ENCODE results near the gene ZNF785.
A peak's percentile ranks its signal among the peaks of the same experiment; 100 is the strongest.
"Not testable (repeated sequence)": the region's sequence is repeated elsewhere in the genome, so short reads cannot be mapped to it uniquely, and the experiment has no call there.

Gene ZNF785

DNA sequence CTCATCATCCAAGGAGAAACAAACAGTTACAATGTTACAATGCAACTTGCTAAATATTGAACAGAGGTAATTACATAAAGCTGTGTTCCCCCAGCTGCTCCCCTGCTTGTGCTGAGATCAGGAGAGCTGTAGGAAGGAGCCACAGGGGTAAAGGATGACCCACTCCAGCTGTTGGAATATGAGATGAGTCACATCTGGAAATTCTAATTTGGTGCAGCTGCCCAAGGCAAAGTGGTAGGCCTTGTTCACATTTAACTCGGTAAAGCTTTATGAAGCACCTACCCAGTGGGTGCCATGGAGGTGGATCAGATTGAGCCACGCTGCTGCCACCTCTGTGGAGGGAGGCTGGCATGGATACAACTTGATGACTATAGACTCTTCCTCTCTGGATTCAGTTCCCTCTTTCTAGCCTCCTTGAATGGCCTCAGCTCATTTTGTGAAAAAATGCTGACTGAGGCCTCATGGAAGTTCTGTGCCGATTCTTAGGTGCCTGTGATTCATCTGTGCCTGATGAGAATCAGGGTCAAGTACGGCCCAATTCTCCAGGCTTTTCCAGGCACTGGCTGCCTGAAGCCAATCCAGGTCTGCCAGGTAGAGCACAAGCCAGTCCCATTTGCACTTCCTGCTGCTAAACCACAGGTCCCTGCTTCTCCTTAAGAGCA, 17.2 kb upstream of the ZNF785 start:
- DNase-seq = no peak

DNA sequence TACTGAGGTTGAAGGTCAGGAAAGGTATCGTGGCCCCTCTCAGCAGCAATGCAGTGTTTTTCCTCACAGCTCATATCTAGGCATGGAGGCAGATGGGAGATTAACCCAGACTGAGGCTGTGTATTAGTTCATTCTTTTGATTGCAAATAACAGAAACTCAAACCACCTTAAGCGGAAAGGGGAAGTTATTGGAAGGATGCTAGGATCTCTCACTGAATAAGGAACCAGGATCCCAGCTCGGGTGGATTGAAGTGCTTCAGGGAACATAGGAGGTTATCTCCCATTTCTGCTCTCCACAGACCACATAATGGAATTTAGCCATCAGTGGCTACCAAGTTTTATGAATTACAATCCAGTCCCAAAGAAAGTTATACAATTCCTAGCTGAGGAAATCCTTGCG, 16.5 kb upstream of the ZNF785 start:
- DNase-seq = no peak

DNA sequence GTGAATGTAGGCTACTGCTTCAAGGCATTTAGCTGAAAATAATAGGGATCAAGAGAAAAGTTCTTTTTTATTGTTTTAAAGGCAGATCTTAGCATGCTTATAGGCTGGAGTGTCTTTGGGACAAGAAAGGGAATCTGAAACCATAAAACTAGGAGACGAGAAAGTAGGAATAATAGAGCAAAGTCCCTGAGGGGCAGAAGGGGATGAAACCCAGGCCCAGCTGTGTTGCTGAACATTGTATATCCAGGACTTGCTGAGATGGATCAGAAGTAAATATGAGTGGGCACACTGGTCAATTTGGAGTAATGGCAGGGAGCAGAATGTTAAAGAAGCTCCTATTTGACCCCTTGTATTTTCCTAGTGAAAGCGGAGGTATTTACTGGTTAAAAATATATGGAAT, 15.4 kb upstream of the ZNF785 start:
- DNase-seq = no peak

DNA sequence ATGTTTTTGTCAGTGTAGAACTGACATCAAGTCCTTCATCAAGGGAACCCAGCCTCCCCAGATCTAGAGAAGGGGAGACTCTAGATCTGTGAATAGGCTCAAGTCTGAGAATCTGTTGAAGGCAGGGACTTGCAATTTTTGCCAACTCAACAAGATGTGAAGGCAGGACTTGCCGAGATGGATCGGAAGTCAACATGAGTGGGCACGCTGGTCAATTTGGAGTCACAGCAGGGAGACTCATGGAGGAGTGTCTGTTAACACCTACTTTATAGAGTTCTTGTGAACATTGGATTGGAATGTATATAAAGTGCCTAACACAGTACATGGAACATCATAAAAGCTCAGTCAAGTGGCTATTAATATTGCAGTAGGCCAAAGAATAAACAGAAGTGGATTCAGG, 14.7 kb upstream of the ZNF785 start:
- no peak for DNase-seq

DNA sequence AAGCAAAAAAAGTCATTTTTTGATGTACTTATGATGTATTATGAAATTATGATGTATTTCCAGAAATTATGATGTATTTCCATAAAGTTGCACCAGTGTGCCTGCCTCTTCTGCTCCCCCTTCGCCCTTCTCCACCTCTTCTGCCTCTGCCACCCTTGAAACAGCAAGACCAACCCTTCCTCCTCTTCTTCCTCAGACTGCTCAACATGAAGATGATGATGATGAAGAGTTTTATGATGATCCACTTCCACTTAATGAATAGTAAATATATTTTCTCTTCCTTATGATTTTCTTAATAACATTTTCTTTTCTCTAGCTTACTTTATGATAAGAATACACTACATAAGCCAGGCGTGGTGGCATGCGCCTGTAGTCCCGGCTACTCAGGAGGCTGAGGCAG, 7.4 kb upstream of the ZNF785 start:
- no peak for DNase-seq

DNA sequence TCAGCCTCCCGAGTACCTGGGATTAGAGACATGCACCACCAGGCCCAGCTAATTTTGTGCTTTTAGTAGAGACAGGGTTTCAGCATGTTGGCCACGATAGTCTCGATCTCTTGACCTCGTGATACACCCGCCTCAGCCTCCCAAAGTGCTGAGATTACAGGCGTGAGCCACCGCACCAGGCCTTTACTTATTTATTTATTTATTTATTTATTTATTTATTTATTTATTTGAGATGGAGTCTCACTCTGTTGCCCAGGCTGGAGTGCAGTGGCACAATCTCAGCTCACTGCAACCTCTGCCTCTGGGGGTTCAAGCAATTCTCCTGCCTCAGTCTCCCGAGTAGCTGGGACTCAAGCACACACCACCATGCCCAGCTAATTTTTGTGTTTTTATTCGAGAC, 5.4 kb upstream of the ZNF785 start:
- not testable (repeated sequence) for DNase-seq

DNA sequence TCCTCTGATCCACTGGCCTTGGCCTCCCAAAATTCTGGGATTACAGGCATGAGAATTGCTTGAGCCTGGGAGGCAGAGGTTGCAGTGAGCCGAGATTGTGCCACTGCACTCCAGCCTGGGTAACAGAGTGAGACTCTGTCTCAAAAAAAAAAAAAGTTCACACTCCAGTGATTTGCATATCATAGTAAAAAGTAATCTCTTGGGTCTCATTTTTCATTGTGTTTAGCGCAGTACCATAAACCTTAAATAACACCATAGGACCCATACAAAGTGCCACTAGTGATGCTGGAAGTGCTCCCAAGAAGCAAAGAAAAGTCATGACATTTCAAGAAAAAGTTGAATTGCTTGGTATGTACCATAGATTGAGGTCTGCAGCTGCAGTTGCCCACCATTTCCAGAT, 4.1 kb upstream of the ZNF785 start:
- not testable (repeated sequence) for DNase-seq

DNA sequence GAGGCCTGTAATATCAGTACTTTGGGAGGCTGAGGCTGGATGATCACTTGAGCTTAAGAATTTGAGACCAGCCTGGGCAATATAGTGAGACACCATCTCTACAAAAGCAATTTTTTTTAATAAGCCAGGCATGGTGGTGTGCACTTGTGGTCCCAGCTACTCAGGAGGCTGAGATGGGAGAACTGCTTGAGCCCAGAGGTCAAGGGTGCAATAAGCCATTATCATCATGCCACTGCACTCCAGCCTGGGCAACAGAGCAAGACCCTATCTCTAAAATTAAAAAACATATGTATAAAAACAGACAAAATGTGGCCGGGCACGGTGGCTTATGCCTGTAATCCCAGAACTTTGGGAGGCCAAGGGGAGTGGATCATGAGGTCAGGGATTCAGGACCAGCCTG, 3.2 kb upstream of the ZNF785 start:
- no peak for DNase-seq

DNA sequence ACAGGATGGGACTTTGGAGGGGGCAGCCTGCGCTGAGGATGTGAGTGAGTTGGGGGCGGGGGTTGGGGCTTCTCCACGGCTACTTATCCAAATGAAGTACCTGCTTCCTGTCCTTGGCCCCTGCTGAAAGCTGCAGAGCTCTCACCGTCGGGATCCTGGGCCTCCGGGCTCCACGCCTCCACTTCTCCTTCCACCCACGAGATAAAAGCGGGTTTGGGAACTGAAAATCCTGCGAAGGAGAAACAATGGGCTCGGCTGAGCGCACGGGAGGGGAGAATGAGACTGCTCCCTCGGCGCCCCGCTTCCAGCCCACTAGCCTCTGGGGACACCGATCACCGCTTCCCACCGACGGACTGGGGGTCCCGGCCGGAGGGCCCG, 486 bp downstream of the ZNF785 start:
- DNase-seq = no peak

DNA sequence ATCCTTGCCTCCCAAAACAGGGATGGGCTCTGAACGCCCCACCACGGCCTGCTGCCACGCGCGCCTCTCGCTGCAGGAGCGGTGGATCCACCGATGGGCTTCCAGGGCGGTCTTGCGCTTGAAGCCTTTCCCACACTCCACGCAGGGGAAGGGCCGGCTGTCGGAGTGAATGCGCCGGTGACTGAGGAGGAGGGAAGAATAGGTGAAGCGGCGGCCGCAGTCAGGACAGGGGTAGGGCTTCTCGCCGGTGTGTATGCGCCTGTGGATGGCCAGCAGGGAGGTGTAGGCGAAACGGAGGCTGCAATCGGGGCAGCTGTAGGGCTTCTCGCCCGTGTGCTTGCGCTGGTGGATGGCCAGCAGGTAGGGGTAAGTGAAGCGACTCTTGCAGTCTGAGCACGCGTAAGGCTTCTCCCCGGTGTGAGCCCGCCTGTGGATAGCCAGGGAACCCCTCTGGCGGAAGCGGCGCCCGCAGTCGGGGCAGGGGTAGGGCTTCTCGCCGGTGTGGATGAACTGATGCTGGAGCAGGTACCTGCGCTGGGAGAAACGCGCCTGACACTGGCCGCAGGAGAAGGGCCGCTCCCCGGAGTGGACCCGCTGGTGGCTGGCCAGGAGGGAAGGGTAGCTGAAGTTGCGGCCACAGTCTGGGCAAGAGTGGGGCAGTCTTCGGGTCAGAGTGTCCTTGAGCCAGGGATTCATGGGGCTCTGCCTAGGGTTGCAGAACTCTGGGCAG, 2.7 kb downstream of the ZNF785 start:
- DNase-seq = no peak

DNA sequence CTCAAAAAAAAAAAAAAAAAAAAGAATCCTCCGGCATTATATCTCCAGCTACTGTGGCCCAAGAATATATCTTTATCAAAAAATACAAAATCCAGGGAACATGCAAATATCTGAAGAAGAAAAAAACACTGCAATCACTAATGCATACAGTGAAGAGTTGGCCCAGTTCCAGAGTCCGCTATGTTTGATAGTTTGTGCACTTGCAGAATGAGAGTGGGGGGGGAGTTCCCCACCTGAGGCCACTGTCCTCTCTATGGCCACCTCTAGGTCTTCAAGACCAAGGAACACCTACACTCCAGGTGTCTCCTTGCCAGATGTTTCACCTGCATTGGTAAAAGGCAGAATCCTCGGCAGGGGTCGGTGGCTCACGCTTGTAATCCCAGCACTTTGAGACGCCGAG, 4.0 kb downstream of the ZNF785 start:
- no peak for DNase-seq

DNA sequence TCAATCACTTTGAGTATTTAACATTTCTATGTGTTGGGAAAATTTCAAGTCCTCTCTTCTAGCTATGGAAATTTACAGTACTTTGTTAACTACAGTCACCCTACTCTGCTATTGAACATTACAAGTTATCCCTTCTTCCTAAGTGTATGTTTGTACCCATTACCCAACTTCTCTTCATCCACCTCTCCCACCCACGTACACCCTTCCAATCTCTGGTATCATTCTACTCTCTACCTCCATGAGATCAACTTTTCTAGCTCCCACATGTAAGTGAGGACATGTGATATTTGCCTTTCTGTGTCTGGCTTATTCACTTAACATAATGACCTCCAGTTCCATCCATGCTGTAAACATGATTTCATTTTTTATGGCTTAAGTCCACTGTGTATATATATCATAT, 10.8 kb downstream of the ZNF785 start:
- no peak for DNase-seq

DNA sequence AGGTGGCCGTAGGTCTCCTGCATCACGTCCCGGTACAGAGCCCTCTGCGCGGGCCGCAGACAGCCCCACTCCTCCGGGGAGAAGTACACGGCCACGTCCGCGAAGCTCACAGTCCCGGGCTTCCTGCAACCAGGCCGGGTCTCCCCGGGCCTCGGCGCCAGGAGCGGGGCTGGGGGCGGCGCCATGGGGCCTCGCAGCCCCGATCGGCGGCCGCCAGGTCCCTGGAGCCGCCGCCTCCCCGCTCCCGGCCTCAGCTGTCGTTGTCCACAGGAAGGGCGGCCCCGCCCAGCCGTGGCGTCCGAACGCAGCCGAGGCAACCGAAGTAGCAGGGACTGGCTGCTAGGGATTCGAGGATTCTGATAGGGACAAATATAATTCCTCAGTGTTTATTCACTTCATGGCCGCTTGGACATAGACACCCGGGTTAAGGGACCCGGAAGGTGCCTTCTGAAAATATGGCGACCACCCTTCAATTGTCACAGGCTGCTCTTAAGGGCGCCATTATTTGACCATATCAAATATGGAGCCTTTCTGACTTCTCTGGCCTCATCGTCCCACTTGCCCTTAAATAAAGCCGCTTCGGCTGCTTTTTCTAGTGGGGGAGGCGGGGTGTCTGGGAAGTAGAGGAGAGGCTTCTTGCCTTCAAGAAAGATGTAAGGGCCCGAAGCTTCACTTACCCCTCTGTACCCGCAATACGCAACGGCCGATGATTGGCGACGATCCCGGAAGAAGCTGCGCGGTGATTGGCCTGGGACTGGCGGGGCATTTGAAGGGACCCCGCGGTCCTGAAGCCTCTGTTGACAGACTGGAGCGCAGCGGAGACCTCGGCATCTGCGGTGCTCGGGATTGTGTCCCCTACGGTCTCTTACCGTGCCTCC, 13.8 kb downstream of the ZNF785 start, which contains the start of gene ZNF688:
ZNF688 (minus strand) TSS at position 270 of the 878 bp plus-strand sequence; CDS start at position 185, 85 bp downstream.
- DNase-seq = peak; percentile 67

DNA sequence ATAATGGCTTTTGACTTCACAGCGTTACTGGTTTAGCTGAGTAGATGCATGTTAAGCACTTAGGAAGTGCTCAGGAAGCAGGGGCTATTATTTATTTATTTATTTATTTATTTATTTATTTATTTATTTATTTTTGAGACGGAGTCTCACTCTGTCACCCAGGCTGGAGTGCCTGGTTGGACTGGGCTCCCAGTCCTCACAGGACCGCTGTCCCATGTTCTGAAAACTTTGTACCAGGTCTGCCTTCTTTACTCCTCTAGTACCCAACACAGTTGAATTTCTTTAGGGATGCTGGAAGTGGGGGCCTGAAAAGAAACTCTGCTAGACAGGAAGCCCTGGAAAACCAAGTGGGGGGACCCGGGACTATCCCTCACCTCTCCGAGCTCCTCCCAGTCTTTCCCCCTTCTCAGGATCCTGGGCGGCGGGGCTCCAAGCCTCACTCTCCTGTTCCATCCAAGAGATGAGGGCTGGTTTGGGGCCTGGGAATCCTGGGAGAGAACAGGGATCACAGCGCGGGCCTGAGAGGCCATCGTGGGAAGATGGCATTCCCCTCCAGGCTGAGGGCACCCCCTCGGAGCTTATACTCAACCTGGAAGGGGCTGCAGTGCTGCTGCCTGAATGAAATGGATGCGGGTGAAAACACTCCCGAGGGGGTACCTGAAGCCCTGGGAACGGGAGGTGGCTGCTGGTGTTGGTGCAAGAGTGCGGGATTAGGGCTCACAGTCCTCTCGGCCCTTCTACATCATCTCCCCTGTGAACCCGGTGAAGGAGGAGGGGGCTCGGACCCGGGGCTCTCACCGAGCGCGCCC, 14.7 kb downstream of the ZNF785 start:
- DNase-seq = no peak

DNA sequence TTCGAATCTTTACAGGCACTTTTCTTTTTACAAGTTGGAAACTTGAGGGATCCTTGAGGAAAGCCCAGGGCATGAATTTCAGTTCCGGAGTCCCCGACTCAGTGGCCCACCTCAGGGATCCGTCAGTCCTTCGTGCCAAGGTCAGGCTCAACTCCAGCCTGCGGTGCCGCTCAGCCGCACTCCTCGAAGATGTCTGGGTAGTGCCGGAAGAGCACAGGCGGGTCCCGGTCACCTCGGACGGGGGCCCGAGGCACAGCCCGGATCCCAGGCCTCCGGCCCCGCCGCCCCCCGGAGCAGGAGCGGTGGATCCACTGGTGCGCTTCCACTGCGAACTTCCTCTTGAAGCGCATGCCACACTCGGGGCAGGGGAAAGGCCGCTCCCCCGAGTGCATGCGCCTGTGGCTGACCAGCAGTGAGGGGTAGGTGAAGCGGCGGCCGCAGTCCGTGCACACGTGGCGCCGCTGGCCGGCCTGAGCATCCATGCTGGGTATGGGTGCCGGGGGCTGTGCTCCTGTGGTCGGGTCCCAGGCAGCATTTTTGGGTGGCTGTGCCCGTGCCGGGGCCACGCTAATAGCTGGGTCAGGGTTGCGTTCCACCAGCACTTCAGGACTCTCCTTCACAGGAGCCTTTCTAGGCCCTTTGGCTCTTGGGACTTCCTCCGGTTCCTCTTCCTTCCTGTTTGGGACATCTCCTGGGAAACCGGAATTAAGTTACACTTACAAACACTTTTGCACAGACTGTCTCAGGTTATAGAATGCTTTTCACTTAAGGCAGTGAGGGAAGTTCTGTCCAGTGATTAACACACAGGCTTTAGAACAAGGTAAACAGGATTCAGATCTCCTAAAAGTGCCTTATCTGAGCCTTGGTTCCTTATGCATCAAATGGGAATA, 15.5 kb downstream of the ZNF785 start:
- DNase-seq = no peak

DNA sequence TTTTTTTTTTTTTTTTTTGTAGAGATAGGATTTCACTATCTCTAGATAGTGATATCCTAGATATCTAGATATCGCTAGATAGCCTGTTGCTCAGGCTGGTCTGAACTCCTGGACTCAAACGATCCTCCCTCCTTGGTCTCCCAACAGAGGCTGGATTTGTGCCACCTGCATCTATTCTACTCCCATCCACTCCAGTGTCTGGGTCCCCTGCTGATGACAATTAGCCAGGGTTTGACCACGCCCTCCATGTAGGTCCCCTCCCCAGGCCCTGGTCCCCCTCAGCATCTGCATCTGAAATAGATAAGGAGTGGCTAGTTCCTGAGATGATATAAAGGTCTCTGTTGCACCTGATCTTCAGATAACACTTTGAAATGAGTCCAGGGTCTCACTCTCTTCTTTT, 16.2 kb downstream of the ZNF785 start:
- no peak for DNase-seq

DNA sequence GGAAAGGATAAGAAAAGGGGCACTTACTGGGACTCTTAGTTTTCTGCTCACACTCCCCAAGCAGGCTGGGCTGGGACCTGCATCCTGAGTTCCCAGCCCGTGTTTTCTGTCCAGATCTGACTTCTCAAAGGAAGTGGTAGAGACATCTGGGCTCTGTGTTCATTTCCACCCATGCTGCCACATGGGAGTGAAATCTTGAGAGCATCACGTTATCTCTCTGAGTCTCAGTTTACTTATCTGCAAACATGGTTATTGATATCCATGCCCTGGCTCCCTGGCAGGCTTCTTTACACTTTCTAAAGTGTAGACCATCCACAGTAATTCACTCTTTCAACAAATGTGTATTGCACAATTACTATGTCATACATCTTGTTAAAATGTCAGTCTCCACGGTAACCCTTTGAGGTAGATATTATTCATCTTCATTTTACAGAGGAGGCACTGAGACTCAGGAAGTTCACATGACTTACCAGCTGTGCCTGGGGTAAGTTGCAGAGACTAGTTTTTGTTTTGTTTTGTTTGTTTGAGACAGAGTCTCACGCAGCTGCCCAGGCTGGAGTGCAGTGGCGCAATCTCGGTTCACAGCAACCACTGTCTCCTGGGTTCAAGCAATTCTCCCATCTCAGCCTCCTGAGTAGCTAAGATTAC, 17.4 kb downstream of the ZNF785 start:
- DNase-seq = no peak

DNA sequence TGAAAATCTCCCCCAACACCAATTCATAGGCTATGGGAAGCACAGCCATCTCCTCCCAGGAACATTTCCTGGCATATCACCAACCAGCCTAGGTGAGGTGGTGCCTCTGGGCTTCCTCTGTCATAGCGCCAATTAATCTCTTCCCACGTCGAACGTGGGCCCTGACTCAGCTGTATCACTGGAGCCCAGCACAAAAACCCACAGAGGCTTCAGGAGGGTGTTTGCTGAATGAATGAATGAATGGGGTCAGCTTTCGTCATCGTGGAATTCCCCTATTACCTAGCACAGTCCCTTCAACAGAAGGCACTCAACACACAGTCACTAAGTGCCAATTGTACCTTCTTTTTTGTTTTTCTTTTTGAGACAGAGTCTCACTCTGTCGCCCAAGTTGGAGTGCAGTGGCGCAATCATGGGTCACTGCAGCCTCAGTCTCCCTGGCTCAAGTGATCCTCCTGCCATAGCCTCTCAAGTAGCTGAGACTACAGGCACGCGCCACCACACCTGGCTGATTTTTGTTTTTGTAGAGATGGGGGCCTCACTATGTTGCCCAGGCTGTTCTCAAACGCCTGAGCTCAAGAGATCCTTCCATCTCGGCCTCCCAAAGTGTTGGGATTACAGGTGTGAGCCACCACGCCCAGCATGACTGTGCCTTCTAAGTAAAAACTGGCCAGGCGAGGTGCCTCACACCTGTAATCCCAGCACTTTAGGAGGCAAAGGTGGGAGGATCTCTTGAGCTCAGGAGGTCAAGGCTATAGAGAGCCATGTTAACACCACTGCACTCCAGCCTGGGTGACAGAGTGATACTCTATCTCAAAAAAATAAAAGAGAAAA, 18.1 kb downstream of the ZNF785 start:
- DNase-seq = no peak

DNA sequence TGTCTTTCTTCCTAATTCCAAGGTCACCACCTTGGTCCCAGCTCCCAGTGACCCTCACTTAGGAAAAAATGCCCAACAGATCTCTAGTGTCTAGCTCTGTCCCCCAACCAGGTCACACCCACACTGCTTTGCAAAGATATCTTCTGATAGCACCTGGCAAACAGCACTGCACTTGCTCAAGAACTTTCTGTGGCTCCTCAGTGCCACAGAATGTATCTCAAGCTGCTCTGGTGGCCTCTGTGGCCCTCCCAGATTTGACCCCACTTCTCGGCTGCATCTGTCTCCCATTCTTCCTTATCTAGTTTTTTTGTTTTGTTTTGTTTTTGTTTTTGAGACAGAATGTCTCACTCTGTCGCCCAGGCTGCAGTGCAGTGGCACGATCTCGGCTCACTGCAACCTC, 19.0 kb downstream of the ZNF785 start:
- DNase-seq = no peak

DNA sequence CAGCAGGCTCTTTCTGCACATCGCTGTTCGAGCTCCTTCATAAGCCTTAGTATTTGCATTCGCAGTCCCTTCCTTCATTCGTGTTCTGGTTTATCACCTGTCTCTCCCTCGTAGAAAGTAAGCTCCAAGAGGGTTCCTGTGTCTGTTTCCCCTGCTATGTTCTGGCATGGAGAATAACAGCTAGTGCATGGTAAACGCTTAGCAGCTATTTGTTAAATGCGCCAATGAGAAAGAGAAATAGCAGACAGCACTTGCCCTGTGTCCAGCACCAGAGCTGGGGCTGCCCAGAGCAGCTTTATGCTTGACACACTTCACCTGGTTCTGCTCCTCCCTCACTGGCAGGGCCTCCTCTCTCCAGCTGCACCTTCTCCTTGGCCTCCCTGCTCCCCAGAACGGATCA, 19.5 kb downstream of the ZNF785 start:
- DNase-seq = no peak

Measured in activated gamma-delta T cell (primary cell).